Esophagus muscularis mucosa (tissue), 3 donors: ENCODE data around the gene PDE8A.

ENCODE experiments used
- CTCF ChIP-seq, 3 experiments: fragments of 200-600 bp in 2 of 3; fragments of 450-650 bp in 1 of 3; sonication (generic) in 2 of 3; IDR thresholded peaks; one replicate each; pipeline ENCODE4 v1.5.1; 2017 to 2019; ENCODE audit warnings: antibody characterized with exemption in 3 of 3, mild to moderate bottlenecking in 2 of 3, moderate library complexity in 1 of 3
- POLR2A ChIP-seq: fragments of 450-650 bp; IDR thresholded peaks from one replicate; pipeline ENCODE4 v1.6.1; 2017; ENCODE audit warnings: antibody characterized with exemption, moderate library complexity, mild to moderate bottlenecking, low read depth

- TF ChIP-seq CTCF (IDR thresholded peaks at IDR 0.05) (no peak), POLR2A (no peak)
These were observed 2.1 kb downstream of the PDE8A start for GRCh38 chr15:84983711-84984110.
